ENCODE results near the gene ICA1. TPM values are rescaled to one million over a fixed set of nuclear protein-coding genes. Genes with fewer than 3 reads are reported as not detected.
"Not testable (repeated sequence)": the region's sequence is repeated elsewhere in the genome, so short reads cannot be mapped to it uniquely, and the experiment has no call there.

The ICA1 gene
- 21.4 and 28.4 TPM in 2 replicates for total RNA-seq

GRCh38 chr7:8261711-8262695 lies at the start of gene ICA1:
ICA1 (minus strand) TSS chr7:8262167; CDS start chr7:8235926, 26,241 bp downstream.
- peak; percentile 82 to 84 for DNase-seq (ENCODE audit: low read depth in 2 of 2)

- DNase-seq (ENCODE audit: low read depth in 2 of 2), result no peak
Observed at GRCh38 chr7:8310876-8311275, 48.9 kb upstream of the ICA1 start.

- no peak for DNase-seq (ENCODE audit: low read depth in 2 of 2)
Observed at GRCh38 chr7:8305625-8306388, 43.8 kb upstream of the ICA1 start.

- DNase-seq (ENCODE audit: low read depth in 2 of 2), result no peak
Observed at GRCh38 chr7:8305104-8305503, 43.1 kb upstream of the ICA1 start.

GRCh38 chr7:8303904-8304528 lies 42.0 kb upstream of the ICA1 start:
- DNase-seq (ENCODE audit: low read depth in 2 of 2), result no peak

GRCh38 chr7:8297023-8297422 lies 35.1 kb upstream of the ICA1 start:
- DNase-seq (ENCODE audit: low read depth in 2 of 2), result not testable (repeated sequence)

- DNase-seq (ENCODE audit: low read depth in 2 of 2), result no peak
Observed at GRCh38 chr7:8296362-8296659, 34.3 kb upstream of the ICA1 start.

GRCh38 chr7:8295638-8296361 lies 33.8 kb upstream of the ICA1 start:
- peak; percentile 89 to 93 for DNase-seq (ENCODE audit: low read depth in 2 of 2)

- no peak for DNase-seq (ENCODE audit: low read depth in 2 of 2)
Observed at GRCh38 chr7:8291397-8292141, 29.6 kb upstream of the ICA1 start.

GRCh38 chr7:8290645-8291308 lies 28.8 kb upstream of the ICA1 start:
- DNase-seq (ENCODE audit: low read depth in 2 of 2), result no peak

- no peak for DNase-seq (ENCODE audit: low read depth in 2 of 2)
Observed at GRCh38 chr7:8286118-8286517, 24.2 kb upstream of the ICA1 start.

- DNase-seq (ENCODE audit: low read depth in 2 of 2), result no peak
Observed at GRCh38 chr7:8285155-8285554, 23.2 kb upstream of the ICA1 start.

GRCh38 chr7:8284606-8285005 lies 22.6 kb upstream of the ICA1 start:
- DNase-seq (ENCODE audit: low read depth in 2 of 2), result peak in 1 of 2 donors; percentile 14

- no peak for DNase-seq (ENCODE audit: low read depth in 2 of 2)
Observed at GRCh38 chr7:8283968-8284367, 22.0 kb upstream of the ICA1 start.

- DNase-seq (ENCODE audit: low read depth in 2 of 2), result no peak
Observed at GRCh38 chr7:8282871-8283270, 20.9 kb upstream of the ICA1 start.

- DNase-seq (ENCODE audit: low read depth in 2 of 2), result no peak
Observed at GRCh38 chr7:8282162-8282561, 20.2 kb upstream of the ICA1 start.

- DNase-seq (ENCODE audit: low read depth in 2 of 2), result no peak
Observed at GRCh38 chr7:8278183-8278582, 16.2 kb upstream of the ICA1 start.

GRCh38 chr7:8277394-8277982 lies 15.5 kb upstream of the ICA1 start:
- peak; percentile 24 to 61 for DNase-seq (ENCODE audit: low read depth in 2 of 2)

- DNase-seq (ENCODE audit: low read depth in 2 of 2), result no peak
Observed at GRCh38 chr7:8274589-8274988, 12.6 kb upstream of the ICA1 start.

- DNase-seq (ENCODE audit: low read depth in 2 of 2), result no peak
Observed at GRCh38 chr7:8271960-8272359, 10.0 kb upstream of the ICA1 start.
